DLD1 (cell line): ENCODE measurements around the gene ZNF816.
"Not testable (repeated sequence)": the region's sequence is repeated elsewhere in the genome, so short reads cannot be mapped to it uniquely, and the experiment has no call there.

Experiments
- in situ Hi-C: cut with HindIII; loops from 2 replicates; pipeline ENCODE4 v1.10.0; 2017; ENCODE audit warnings: low sequenced_read_pairs

The ZNF816 gene

DNA sequence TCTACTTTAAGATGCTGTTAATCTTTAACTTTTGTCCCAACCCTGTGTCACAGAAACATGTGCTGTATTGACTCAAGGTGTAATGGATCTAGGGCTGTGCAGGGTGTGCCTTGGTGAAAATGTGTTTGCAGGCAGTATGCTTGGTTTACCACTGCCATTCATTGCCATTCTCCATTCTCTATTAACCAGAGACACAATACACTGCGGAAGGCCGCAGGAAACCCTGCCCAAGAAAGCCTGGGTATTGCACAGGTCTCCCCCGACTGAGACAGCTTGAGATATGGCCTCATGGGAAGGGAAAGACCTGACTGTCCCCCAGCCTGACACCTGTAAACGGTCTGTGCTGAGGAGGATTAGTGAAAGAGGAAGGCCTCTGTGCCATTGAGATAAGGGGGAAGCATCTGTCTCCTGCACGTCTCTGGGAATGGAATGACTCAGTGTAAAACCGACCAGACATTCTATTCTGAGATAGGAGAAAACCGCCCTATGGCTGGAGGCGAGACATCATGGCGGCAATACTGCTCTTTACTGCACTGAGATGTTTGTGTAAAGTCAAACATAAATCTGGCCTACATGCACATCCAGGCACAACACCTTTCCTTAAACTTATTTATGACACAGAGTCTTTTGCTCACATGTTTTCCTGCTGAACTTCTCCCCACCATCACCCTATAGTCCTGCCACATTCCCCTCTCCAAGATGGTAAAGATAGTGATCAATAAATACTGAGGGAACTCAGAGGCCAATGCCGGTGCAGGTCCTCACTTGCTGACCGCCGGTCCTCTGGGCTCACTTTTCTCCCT lies 26.3 kb downstream of the ZNF816 start:
- in situ Hi-C loops = no loop called here

- in situ Hi-C loops = no loop called here
Measured at GRCh38 chr19:52935434-52935833, 27.2 kb downstream of the ZNF816 start.

GRCh38 chr19:52924641-52925040 lies 38.0 kb downstream of the ZNF816 start:
- in situ Hi-C loops = not testable (repeated sequence)

- in situ Hi-C loops = no loop called here
Measured at GRCh38 chr19:52923778-52924593, 38.7 kb downstream of the ZNF816 start.

DNA sequence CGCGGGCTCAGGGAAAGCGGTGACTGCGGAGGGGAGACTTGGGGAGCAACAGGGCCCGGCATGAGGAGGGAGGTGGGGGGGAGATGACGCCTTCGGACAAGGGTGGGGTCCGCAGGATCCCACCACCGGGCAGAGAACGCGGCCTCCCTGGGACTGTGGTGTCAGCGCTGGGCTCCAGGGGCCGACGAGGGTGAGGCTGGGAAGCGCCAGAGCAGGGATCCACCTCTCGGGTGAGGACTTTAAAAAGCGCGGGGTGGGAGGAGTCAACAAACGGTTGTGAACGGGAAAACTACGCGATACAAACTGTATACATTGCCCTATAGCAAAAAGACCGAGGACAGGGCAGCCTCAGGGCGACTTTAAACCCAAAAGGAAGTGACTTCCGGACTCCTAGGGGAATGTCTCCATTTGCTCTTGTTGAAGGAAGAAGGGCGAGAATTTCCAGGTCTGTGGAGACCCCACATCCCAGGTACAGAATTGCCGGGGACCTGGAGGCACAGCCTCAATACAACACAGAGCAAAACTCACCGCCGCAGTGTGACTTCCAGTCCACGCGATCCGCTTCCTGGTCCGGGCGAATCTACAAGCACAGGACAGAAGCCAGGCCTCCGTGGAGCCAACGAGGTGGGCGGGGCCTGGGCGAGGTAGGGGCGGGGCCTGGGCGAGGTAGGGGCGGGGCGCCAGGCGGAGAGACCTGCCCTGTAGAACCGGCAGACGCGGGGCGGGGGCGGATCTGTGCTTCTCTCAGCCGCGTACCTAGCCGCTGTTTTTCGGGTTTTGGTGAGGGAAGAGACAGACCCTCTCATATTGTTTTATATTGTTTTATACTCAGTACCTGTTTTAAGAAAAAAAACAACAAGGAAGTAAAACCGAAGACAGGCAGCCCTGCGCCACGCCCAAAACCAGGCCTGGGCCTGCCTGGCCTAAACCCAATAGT lies 39.6 kb downstream of the ZNF816 start, which contains the start of gene ZNF888:
ZNF888 (minus strand) TSS at position 588 of the 937 bp plus-strand sequence. CDS start 5,555 bp downstream, outside the sequence.
- in situ Hi-C loops = no loop called here

DNA sequence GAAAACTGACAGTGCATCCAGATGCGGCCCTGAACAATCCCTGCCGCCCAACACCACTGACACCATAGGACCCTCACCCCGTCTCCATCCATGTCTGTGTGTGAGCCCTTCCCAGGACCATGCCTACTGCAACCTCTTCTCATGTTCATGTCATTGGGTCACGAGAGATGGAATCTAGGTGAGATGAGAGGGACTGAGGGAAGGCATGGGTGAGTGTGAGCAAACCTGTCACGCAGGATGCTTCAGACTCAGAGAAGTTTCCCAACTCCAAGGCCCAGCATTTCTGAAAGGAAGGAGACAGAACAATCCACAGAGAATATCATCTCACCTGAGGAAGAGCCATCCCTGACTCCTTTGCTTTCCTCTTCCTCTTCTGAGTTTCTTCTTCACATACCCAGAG lies 45.1 kb downstream of the ZNF816 start:
- in situ Hi-C loops = no loop called here

DNA sequence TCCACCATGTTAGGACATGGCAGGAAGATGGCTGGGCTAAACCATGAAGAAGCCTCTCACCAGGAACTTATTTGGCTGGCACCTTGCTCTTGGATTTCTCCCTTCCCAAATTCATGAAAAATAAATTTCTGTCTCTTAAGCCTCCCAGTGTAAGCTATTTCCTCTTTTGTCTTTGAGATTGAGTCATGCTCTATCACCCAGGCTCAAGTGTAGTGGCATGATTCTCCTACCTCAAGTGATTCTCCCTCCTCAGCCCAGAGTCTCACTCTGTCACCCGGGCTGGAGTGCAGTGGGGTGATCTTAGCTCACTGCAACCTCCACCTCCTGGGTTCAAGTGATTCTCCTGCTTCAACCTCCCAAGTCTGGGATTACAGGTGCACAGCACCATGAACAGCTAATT lies 52.0 kb downstream of the ZNF816 start:
- in situ Hi-C loops = no loop called here

GRCh38 chr19:52904052-52904780 lies 58.5 kb downstream of the ZNF816 start:
- in situ Hi-C loops = not testable (repeated sequence)

GRCh38 chr19:52901842-52902241 lies 60.8 kb downstream of the ZNF816 start:
- in situ Hi-C loops = no loop called here
